IMR-90 (cell line): Measurements from ENCODE around the gene ITSN1.

Experiments
- CTCF ChIP-seq: conservative IDR thresholded peaks from 2 replicates; pipeline ENCODE4 v1.5.1; 2012; ENCODE audit warnings: mild to moderate bottlenecking, low read depth, low read length, improper control_type of control experiment
- NFE2L2 ChIP-seq: fragments of 150-350 bp; IDR thresholded peaks from 2 replicates; pipeline ENCODE4 v1.6.1; 2016; ENCODE audit warnings: low read depth, mild to moderate bottlenecking, low read length
- POLR2A ChIP-seq: IDR thresholded peaks from 2 replicates; pipeline ENCODE4 v1.6.1; 2012; ENCODE audit warnings: mild to moderate bottlenecking, low read depth, low read length
- RAD21 ChIP-seq: IDR thresholded peaks from 2 replicates; pipeline ENCODE4 v1.6.1; 2012; ENCODE audit warnings: low read length, improper control_type of control experiment

GRCh38 chr21:33736569-33736968 lies 94.3 kb downstream of the ITSN1 start:
- TF ChIP-seq RAD21, result no peak
- no peak for TF ChIP-seq NFE2L2
- TF ChIP-seq CTCF, result no peak
- TF ChIP-seq POLR2A, result no peak
